GM11168 (cell line): ENCODE results near the gene RAC3.

Source experiments
- in situ Hi-C: fragments of 300-500 bp; cut with MboI; formaldehyde crosslinking; loops from one replicate; pipeline ENCODE4 v1.12.0; 2022; ENCODE audit warnings: low sequenced_read_pairs; ENCODE audit not compliant: unreplicated experiment

RAC3 gene

GRCh38 chr17:82064433-82065192 is 33.1 kb downstream of the RAC3 start:
- in situ Hi-C loops, result no loop called here

- in situ Hi-C loops, result no loop called here
These were observed 33.7 kb downstream of the RAC3 start for GRCh38 chr17:82065193-82065637.

- in situ Hi-C loops, result no loop called here
These were observed 34.3 kb downstream of the RAC3 start, which contains the start of gene DUS1L for GRCh38 chr17:82065638-82066303. Gene DUS1L (minus strand): TSS chr17:82065804. CDS start chr17:82065059, 745 bp downstream.

GRCh38 chr17:82070611-82071010 is 39.1 kb downstream of the RAC3 start:
- in situ Hi-C loops, result no loop called here

- in situ Hi-C loops, result no loop called here
These were observed 41.3 kb downstream of the RAC3 start for GRCh38 chr17:82072827-82073226.

GRCh38 chr17:82073446-82073845 is 42.0 kb downstream of the RAC3 start:
- in situ Hi-C loops, result no loop called here

- in situ Hi-C loops, result no loop called here
These were observed 44.7 kb downstream of the RAC3 start for GRCh38 chr17:82076018-82076784.

GRCh38 chr17:82076785-82077591 is 45.5 kb downstream of the RAC3 start:
- in situ Hi-C loops, result no loop called here

GRCh38 chr17:82077617-82078358 is 46.3 kb downstream of the RAC3 start:
- in situ Hi-C loops, result no loop called here

- in situ Hi-C loops, result no loop called here
These were observed 47.0 kb downstream of the RAC3 start for GRCh38 chr17:82078433-82078832.

GRCh38 chr17:82079001-82079677 is 47.7 kb downstream of the RAC3 start:
- in situ Hi-C loops, result no loop called here

- in situ Hi-C loops, result no loop called here
These were observed 48.7 kb downstream of the RAC3 start for GRCh38 chr17:82080048-82080788.

- in situ Hi-C loops, result no loop called here
These were observed 49.4 kb downstream of the RAC3 start for GRCh38 chr17:82080789-82081464.

GRCh38 chr17:82081546-82081945 is 50.1 kb downstream of the RAC3 start:
- in situ Hi-C loops, result no loop called here

- in situ Hi-C loops, result no loop called here
These were observed 50.5 kb downstream of the RAC3 start for GRCh38 chr17:82081966-82082365.

GRCh38 chr17:82082456-82082855 is 51.0 kb downstream of the RAC3 start:
- in situ Hi-C loops, result no loop called here

- in situ Hi-C loops, result no loop called here
These were observed 51.5 kb downstream of the RAC3 start for GRCh38 chr17:82083009-82083408.
